Activated T-cell treated with anti-CD3 and anti-CD28 coated beads for 1 hour (primary cell): ENCODE measurements around the gene GALNS.

Experiments used
- DNase-seq: peaks from one replicate; pipeline ENCODE4 v3.0.0-alpha.2; 2020; ENCODE audit warnings: low read depth

GALNS gene

GRCh38 chr16:88888461-88889387, 32.0 kb upstream of the GALNS start:
- no peak for DNase-seq

DNA sequence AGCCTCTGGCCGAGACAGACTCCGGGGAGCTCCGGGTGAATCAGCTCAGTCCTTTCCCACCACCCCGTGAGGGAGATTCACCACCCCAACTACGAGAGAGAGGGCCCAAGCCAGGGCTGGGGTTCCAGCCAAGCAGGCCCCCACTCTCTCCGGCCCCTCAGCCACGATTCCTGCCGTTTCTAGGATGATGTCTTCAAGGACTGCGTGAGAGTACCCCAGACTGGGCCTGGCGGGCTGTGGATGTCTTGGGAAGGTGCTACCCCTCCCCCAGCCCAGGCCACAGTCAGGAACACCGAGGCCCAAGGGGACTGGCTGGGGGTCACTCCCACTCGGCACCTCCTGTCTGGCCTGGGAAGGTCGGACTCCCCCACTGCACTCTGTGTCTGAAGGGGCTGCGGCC, 31.3 kb upstream of the GALNS start:
- no peak for DNase-seq

- DNase-seq, result no peak
These were observed 30.2 kb upstream of the GALNS start for GRCh38 chr16:88886845-88887521.

DNA sequence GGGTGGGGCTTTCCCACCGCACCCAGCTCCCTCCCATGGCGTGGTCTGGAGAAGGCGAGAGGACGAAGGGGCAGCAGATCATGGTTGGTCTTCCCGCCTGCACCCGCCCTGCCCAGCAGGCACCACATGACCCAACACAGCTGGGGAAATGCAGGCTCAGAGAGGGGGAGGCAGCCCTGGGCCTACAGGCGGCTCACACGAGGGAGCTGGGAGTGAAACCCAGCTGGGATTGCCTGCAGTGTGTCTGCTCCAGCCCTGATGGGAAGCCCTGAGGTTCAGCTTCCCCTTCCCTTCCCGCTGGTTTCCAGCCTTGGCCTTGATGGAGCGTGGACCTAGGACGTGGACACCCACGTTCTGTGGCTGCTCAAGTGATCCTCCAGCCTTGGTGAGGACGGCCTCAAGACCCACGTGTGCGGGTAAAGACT, 29.7 kb upstream of the GALNS start:
- no peak for DNase-seq

- DNase-seq, result no peak
These were observed 29.0 kb upstream of the GALNS start for GRCh38 chr16:88885693-88886280.

DNA sequence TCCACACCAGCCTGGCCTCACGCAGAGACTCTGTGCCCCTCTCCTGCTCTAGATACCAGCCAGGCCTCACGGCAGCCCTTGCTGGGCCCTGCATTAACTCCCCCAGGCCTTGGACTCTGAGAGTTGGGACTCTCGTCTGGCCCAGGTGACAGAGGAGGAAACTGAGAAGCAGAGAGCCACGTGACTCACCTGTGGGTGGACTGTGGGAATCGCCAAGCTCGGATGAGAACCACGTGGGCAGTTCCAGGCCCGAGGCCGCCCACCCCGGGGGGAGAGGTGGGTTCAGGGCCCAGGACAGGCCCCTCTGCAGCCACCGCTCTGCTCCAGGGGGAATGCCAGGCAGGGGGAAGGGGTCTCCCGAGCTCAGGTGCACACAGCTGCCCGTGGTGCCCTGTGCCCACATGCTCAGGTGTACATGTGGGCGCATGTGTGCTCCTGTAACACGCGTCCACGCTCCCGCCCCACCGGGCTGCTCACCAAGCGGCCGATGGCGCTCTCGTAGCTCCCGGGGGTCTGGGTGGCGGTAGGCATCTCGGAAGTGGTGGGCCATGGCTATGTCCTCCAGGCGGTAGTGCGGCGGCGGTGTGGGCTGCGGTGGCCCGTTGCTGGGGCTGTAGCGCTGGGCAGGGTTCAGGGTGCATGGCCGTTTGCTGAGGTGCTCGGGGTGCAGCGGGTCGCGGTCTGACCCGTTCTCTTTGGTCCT, 28.0 kb upstream of the GALNS start:
- no peak for DNase-seq

DNA sequence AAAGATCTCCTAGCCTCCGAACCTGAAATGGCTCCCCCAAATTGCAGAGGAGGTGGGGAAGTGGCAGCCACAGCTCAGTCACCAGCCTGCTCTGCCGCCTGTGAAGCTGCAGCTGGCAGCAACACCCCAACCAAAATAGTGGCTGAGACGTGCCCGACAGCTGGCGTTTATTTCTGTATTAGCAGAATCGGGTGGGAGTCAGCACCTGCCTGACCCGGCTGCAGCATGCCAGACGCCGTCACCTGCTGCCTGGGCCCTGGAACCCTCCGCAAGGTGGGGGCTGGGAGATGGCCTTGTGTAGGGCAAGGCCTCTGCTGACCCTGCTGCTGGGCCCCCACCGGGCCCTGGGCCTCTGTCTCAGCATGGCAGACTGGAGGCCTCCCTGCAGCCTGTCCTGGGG, 27.2 kb upstream of the GALNS start:
- no peak for DNase-seq

DNA sequence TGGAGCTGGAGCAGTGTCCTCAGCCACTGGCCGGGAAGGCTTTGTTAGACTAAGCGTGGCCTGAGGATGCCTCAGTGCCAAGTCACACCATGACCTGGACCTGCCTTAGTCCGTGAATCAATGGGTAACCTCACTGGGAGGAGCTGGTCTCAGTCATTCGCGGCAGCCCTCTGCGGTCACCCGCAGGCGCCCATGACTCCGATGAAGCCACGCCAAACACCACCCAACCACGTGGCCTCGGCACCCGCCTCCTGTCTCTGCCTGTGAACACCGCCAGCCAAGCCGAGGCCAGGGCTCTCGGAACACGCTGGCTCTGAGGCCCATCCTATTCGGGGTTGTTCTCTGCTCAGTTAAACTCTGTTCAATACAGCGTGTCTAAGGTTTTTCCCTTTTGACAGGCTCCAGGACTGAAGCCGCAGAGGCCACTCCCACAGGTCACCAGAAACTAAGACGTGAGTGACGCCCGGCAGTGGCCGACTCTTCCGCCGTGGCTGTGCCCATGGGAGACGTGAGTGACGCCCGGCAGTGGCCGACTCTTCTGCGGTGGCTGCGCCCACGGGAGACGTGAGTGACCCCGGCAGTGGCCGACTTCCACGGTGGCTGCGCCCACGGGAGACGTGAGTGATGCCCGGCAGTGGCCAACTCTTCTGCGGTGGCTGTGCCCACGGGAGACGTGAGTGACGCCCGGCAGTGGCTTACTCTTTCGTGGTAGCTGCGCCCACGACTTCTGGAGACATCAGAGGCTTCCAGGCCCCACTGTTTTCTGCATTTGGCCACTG, 26.6 kb upstream of the GALNS start:
- DNase-seq, result no peak

DNA sequence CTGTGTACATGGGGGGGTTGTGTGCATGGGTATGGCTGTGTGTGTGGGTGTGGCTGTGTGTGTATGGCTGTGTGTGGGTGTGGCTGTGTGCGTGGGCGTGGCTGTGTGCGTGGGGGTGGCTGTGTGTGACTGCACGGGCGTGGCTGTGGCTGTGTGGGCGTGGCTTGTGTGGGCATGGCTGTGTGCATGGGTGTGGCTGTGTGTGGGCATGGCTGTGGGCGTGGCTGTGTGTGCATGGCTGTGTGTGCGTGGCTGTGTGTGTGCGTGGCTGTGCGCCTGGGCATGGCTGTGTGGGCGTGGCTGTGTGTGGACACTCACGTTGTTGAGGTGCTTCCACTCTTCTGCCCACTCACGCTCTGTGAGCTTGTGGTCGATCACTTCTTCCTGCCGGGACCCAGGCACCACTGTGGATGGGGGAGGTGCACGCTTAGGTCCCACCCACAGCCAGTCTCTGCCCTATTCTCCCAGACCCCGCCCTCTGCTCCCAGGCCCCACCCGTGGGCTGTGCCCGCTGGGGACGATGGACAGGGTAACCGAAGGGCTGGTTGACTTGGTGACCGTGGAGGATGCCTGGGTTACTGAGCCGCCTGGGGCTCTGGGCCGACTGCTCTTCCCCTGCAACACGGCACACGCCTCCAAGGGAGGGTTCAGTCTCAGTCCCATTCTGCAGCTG, 25.7 kb upstream of the GALNS start:
- DNase-seq, result no peak

GRCh38 chr16:88881675-88882357, 25.1 kb upstream of the GALNS start:
- DNase-seq, result no peak

DNA sequence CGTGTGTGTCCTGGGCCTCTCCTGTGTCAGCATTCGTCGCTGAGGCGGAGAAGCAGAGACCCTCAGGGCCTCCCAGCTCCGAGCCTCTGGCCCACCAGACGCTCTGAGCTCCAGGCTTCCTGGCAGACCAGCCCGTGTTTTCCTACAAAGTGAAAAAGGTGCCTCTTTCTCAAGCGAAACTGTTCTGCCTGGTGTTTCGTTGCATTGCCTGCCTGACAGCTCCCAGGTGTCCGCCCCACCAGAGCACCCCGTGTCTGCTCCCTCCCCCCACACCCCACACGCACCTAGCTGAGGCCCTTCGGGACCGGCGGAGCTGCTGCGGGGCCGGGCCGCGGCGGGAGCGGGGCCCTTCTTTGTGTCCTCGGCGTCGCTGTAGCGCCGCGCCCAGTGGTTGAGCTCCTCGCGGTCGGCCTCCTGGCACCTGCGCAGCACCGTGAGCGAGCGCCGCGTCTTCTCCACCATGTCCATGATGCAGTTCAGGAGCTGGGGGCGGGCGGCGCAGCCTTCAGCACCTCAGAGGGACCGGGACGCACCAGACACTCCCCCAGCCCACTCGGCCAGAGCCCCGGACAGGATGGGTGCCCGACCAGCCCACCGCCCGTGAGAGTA, 24.4 kb upstream of the GALNS start:
- DNase-seq, result no peak

DNA sequence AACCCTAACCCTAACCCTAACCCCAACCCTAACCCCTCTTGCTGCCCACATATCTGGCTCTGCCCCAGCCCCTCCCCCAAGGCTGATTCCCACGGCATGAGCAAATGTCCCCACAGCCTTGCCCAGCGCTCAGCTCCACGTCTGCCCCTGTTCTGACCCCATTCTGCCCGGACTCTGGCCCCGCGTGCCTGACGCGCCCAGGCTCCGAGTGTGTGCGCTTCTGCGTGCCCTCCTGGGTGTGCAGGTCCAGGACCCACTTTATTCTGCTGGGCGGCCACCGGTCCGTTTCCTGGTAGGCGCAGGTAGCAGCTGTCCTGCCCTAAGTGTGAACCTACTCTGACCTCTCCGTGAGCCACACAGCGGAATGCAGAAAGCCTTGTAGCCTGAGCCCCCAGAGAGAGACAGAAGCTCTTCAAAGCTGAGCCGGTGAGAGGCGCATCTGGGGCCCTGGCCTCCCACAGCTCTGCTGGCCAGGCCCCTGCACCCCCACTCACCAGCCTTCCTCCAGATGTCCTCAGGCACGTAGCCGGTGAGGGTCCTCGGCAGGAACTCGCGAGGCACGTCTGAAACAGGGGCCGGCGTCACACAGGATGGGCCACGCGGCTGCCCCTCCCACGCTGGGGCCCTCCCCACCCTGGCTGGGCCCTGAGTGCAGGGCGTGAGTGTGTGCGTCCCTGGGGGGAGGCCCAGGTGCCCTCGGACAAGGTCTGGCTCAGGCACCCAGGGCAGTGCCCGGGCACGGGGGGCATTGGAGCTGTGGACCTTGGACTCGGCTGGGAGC, 23.7 kb upstream of the GALNS start:
- no peak for DNase-seq

DNA sequence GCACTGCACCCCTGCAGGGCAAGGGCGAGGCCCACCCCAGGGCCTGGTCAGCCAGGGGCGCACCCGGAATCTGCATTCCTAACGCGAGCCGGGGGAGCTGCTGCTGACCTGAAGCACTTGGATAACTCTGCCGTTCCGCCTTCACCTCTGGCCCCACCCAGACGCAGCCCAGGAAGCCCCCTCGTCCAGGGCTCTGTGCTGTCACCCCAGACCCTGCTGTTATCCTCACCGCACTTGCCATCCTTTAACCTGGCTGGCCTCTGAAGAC, 23.0 kb upstream of the GALNS start:
- no peak for DNase-seq

DNA sequence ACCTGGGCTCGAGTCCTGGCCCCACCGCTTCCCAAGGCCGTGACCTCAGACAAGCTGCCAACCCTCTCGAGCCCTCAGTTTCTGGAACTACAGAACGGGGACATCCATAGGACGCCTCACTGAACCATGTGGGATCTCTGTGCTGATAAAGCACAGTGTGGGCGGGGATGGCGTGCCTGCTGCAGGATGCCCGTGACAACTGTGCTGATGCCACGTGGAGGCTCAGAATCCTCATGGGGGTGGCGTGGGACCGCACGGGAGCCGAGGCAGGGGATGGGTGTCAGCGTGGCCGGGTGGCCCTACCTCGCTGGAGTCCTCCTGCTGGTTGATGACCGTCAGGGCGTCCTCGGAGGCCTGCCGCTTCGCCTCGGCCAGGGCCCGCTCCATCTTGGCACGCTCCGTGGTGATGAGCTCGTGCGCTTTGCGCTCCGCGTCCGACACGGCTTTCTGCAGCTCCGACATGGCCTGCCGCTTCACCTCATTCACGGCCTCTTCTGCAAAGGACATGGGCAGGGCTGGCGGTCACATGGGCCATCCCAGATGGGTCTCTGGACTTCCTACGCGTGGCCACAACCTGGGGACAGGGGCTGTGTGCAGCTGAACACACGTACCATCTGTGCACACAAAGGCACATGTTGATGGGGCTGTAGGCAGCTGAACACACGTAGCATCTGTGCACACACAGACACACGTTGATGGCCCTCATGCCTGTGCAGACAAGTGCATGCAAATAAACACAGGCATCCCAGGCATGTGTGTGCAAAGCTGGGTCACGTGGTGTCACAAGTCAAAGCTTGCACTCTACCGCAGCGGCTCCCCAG, 22.4 kb upstream of the GALNS start:
- DNase-seq, result no peak

DNA sequence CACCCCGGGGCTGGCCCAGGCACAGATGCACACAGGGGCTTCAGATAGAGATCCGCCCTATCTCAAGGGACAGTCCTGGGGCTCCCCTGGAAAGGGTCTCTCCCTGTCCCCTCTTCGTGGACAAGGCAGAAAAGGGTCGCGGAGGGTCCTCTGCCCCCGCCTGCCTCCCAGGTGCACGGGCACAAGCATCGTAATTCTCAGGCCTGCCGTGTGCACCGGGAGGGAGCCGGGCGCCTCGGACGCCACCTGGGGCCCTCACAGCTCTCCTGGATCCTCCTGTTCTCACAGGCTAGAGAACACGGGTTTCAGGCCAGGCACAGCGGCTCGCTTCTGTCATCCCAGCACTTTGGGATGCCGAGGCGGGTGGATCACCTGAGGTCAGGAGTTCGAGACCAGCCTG, 21.6 kb upstream of the GALNS start:
- DNase-seq, result no peak

GRCh38 chr16:88877564-88878289, 21.0 kb upstream of the GALNS start:
- no peak for DNase-seq

- no peak for DNase-seq
These were observed 20.3 kb upstream of the GALNS start for GRCh38 chr16:88876942-88877526.
